Ammon's horn (tissue), 1 donor: ENCODE results near the gene GGCT.
A peak's percentile ranks its signal among the peaks of the same experiment; 100 is the strongest.

Experiments used
- DNase-seq: peaks from one replicate; pipeline ENCODE4 v3.0.0-alpha.2; 2016; ENCODE audit warnings: low spot score

Gene GGCT

GRCh38 chr7:30478349-30479201 lies 26.1 kb downstream of the GGCT start, which contains the start of gene NOD1:
Gene NOD1, minus strand, starts transcription at chr7:30478784. Its CDS starts 21,863 bp downstream, at chr7:30456921.
- peak; percentile 75 for DNase-seq

GRCh38 chr7:30476459-30477145 lies 28.0 kb downstream of the GGCT start:
- no peak for DNase-seq

- no peak for DNase-seq
Observed at GRCh38 chr7:30475580-30475979, 29.0 kb downstream of the GGCT start.

- no peak for DNase-seq
Observed at GRCh38 chr7:30474893-30475292, 29.7 kb downstream of the GGCT start.

GRCh38 chr7:30474485-30474884 lies 30.1 kb downstream of the GGCT start:
- DNase-seq = no peak

- DNase-seq = no peak
Observed at GRCh38 chr7:30473903-30474302, 30.7 kb downstream of the GGCT start.

- no peak for DNase-seq
Observed at GRCh38 chr7:30472784-30473775, 31.5 kb downstream of the GGCT start.

- DNase-seq = no peak
Observed at GRCh38 chr7:30472081-30472783, 32.4 kb downstream of the GGCT start.

- no peak for DNase-seq
Observed at GRCh38 chr7:30471205-30471604, 33.4 kb downstream of the GGCT start.

GRCh38 chr7:30470771-30471170 lies 33.9 kb downstream of the GGCT start:
- DNase-seq = no peak

GRCh38 chr7:30470163-30470770 lies 34.4 kb downstream of the GGCT start:
- no peak for DNase-seq

GRCh38 chr7:30469303-30469702 lies 35.3 kb downstream of the GGCT start:
- DNase-seq = peak; percentile 58

- DNase-seq = peak; percentile 7
Observed at GRCh38 chr7:30468791-30469190, 35.8 kb downstream of the GGCT start.

GRCh38 chr7:30468041-30468440 lies 36.6 kb downstream of the GGCT start:
- DNase-seq = no peak

- no peak for DNase-seq
Observed at GRCh38 chr7:30467271-30467670, 37.4 kb downstream of the GGCT start.

- no peak for DNase-seq
Observed at GRCh38 chr7:30466266-30466665, 38.4 kb downstream of the GGCT start.

GRCh38 chr7:30465811-30466180 lies 38.8 kb downstream of the GGCT start:
- DNase-seq = no peak

GRCh38 chr7:30465046-30465810 lies 39.4 kb downstream of the GGCT start:
- DNase-seq = peak; percentile 23

GRCh38 chr7:30464231-30464671 lies 40.4 kb downstream of the GGCT start:
- peak; percentile 4 for DNase-seq
